H1 (cell line): ENCODE measurements around the gene KRT81. TPM values are rescaled to one million over a fixed set of nuclear protein-coding genes. Genes with fewer than 3 reads are reported as not detected.

Experiments used
- polyA plus RNA-seq, 7 experiments: library from polyadenylated mRNA; depleted of rRNA in 3 of 7; stranded (reverse) in 5 of 7; unstranded in 2 of 7; fragments of >200 nt in 5 of 7; fragments of 200-250 nt in 2 of 7; gene quantifications; 1 replicate in 5 of 7; 2 replicates in 1 of 7; 4 replicates in 1 of 7; pipeline versions ENCODE4 v1.2.1 to v1.2.3, GENCODE V29; 2011 to 2013; ENCODE audit warnings: missing spikeins in 2 of 7, mixed read lengths in 2 of 7
- total RNA-seq: library from RNA; stranded (reverse); fragmentation: NEBNext Ultra II Directional; extraction: Animal tissue kit (Norgen Biotek cat#: 25700); gene quantifications from 2 replicates; pipeline ENCODE4 v1.2.1, GENCODE V29; 2021
- TF ChIP-seq, protein P1 (sequence below): IDR thresholded peaks from 2 replicates; pipeline ENCODE4 v1.6.1; 2012; ENCODE audit warnings: low read length, inconsistent platforms

The KRT81 gene
- total and polyA plus RNA-seq, 2 of the 8 experiments (the other 6 are each of a cell fraction or from before 2014, with no cell fraction given), result not detected

DNA sequence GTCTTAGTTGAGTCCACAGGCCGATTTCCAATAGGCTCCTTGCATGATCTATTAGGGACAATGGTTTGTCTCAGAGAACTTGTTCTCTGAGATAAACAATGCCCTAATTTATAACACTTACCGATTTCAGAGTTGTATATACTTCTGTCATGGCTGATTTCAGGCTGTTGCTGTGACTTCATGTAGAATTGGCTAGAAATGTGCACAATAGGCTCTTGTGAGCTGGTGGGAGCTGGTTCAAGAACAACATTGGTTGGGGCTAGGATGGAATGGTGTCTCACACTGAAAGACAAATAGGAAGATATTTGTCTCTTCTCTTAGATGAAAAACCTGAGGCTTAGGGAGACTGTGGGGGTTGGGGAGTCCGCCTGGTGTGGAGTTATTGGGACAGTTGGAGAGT, 23.6 kb downstream of the KRT81 start (continued):
- TF ChIP-seq, protein P1, sequence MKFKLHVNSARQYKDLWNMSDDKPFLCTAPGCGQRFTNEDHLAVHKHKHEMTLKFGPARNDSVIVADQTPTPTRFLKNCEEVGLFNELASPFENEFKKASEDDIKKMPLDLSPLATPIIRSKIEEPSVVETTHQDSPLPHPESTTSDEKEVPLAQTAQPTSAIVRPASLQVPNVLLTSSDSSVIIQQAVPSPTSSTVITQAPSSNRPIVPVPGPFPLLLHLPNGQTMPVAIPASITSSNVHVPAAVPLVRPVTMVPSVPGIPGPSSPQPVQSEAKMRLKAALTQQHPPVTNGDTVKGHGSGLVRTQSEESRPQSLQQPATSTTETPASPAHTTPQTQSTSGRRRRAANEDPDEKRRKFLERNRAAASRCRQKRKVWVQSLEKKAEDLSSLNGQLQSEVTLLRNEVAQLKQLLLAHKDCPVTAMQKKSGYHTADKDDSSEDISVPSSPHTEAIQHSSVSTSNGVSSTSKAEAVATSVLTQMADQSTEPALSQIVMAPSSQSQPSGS, result no peak
